AG04449 (cell line): ENCODE results near the gene CDC25B.
A peak's percentile ranks its signal among the peaks of the same experiment; 100 is the strongest.

Experiments used
- CTCF ChIA-PET: fragments of 350-600 bp; formaldehyde crosslinking; extraction: SDS; loops from one replicate; lab custom pipeline; 2021; ENCODE audit warnings: antibody characterized with exemption; lab: Yijun Ruan, JAX
- POLR2A ChIA-PET: fragments of 400-600, 350-600 bp; formaldehyde crosslinking; extraction: SDS; loops from one replicate; lab custom pipeline; 2020; ENCODE audit warnings: antibody characterized with exemption, inconsistent platforms; lab: Yijun Ruan, JAX
- DNase-seq: peaks from one replicate; pipeline ENCODE4 v3.0.0-alpha.2; 2010; ENCODE audit warnings: low read depth, low spot score
- H3K4me3 ChIP-seq: 2 replicates; pipeline ENCODE4 v1.5.1; 2011; ENCODE audit warnings: low read depth, mild to moderate bottlenecking, control low read depth, low read length
- CTCF ChIP-seq: IDR thresholded peaks from one replicate; pipeline ENCODE4 v1.5.1; 2011; ENCODE audit warnings: mild to moderate bottlenecking, moderate library complexity, low read length, control low read depth, inconsistent platforms; ENCODE audit not compliant: insufficient read depth; ENCODE audit errors: missing control alignments

Gene CDC25B

GRCh38 chr20:3803289-3803688, 7.2 kb downstream of the CDC25B start:
- ChIA-PET POLR2A (no interaction called here), CTCF (interaction anchor here (1.5 kb wide), 1 partner anchor 16 kb away, joined by 9 read pairs; the partner anchor contains the start of gene AP5S1)
- H3K4me3 ChIP-seq = no peak overlapping the region
- DNase-seq = no peak
- TF ChIP-seq CTCF = no peak

GRCh38 chr20:3803854-3804253, 7.7 kb downstream of the CDC25B start:
- DNase-seq = no peak
- TF ChIP-seq CTCF = no peak
- ChIA-PET CTCF (interaction anchor here (1.5 to 1.8 kb wide), 2 partner anchors 10 to 15 kb away, joined by 6 to 9 read pairs; partner anchors contain the start of gene AP5S1), POLR2A (no interaction called here)
- H3K4me3 ChIP-seq = no peak overlapping the region

- POLR2A ChIA-PET = no interaction called here
- CTCF ChIA-PET = interaction anchor here (1.5 to 1.8 kb wide), 2 partner anchors 10 to 15 kb away, joined by 6 to 9 read pairs; partner anchors contain the start of gene AP5S1
Measured at GRCh38 chr20:3804254-3804751, 8.2 kb downstream of the CDC25B start.

GRCh38 chr20:3804781-3805180, 8.7 kb downstream of the CDC25B start:
- CTCF ChIA-PET = interaction anchor here (0.6 to 1.8 kb wide), 2 partner anchors 9 to 51 kb away, joined by 3 to 6 read pairs; no protein-coding TSS in a partner anchor
- DNase-seq = no peak
- TF ChIP-seq CTCF = no peak
- H3K4me3 ChIP-seq = no peak overlapping the region
- POLR2A ChIA-PET = no interaction called here

More at GRCh38 chr20:3804254-3804751, 8.2 kb downstream of the CDC25B start:
- H3K4me3 ChIP-seq = no peak overlapping the region
- TF ChIP-seq CTCF = no peak
- no peak for DNase-seq

GRCh38 chr20:3808544-3808943, 12.4 kb downstream of the CDC25B start:
- DNase-seq = no peak
- no peak for TF ChIP-seq CTCF
- ChIA-PET CTCF (interaction anchor here (1.1 kb wide), 1 partner anchor 132 kb away, joined by 3 read pairs; no protein-coding TSS in a partner anchor), POLR2A (interaction anchor here (0.7 kb wide), 1 partner anchor 10 kb away, joined by 3 read pairs; no protein-coding TSS in a partner anchor)
- H3K4me3 ChIP-seq = no peak overlapping the region

- TF ChIP-seq CTCF = no peak
- H3K4me3 ChIP-seq = peak overlapping the region; percentile 38
- ChIA-PET CTCF (interaction anchor here (0.7 to 2.9 kb wide), 8 partner anchors 16 to 281 kb away, joined by 3 to 18 read pairs (median 6); partner anchors contain the start of gene CDC25B), POLR2A (interaction anchor here (1.0 to 2.0 kb wide), 3 partner anchors 9 to 25 kb away, joined by 3 to 12 read pairs (median 3); partner anchors contain the start of genes AP5S1, CDC25B and CENPB)
- peak; percentile 91 for DNase-seq
Measured at GRCh38 chr20:3811467-3812258, 15.6 kb downstream of the CDC25B start.
